Measurements from ENCODE around the gene SLC3A2.

DNA sequence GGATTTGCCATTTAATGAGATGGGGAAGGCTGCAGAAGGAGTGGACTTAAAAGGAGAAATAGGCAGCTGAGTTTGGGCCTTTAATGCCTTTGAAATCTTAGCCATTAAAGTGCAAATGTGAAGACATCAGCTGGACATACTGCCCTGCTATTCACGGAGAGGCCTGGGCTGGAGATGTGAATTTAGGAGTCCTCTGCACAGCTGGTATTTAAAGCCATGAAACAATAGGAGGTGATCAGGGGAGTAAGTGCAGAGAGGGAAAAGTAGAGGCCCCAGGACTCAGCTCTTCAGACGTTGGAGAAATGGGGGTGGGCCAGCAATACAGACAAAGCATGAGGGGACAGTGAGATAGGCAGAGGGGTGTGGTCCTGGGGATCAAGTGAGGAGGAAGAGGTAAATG, 16.6 kb downstream of the SLC3A2 start:
- TF ChIP-seq EZH2 (IDR thresholded peaks at IDR 0.05; ENCODE audit: borderline replicate concordance, low read depth, low read length, severe bottlenecking) (no peak), GATA2 (IDR thresholded peaks at IDR 0.05; ENCODE audit: insufficient read depth, insufficient read length, low read depth, low read length) (no peak), POLR2A (IDR thresholded peaks at IDR 0.05; ENCODE audit: low read depth, low read length) (no peak), POLR2AphosphoS5 (IDR thresholded peaks at IDR 0.05; ENCODE audit: insufficient read depth, low read depth, low read length) (no peak)
- TF ChIP-seq, protein P1, sequence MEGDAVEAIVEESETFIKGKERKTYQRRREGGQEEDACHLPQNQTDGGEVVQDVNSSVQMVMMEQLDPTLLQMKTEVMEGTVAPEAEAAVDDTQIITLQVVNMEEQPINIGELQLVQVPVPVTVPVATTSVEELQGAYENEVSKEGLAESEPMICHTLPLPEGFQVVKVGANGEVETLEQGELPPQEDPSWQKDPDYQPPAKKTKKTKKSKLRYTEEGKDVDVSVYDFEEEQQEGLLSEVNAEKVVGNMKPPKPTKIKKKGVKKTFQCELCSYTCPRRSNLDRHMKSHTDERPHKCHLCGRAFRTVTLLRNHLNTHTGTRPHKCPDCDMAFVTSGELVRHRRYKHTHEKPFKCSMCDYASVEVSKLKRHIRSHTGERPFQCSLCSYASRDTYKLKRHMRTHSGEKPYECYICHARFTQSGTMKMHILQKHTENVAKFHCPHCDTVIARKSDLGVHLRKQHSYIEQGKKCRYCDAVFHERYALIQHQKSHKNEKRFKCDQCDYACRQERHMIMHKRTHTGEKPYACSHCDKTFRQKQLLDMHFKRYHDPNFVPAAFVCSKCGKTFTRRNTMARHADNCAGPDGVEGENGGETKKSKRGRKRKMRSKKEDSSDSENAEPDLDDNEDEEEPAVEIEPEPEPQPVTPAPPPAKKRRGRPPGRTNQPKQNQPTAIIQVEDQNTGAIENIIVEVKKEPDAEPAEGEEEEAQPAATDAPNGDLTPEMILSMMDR (IDR thresholded peaks at IDR 0.05; ENCODE audit: extremely low read depth in 1 of 2, insufficient read depth in 1 of 2, low read depth in 1 of 2, low read length in 2 of 2), result no peak
- TF ChIP-seq, protein P2, sequence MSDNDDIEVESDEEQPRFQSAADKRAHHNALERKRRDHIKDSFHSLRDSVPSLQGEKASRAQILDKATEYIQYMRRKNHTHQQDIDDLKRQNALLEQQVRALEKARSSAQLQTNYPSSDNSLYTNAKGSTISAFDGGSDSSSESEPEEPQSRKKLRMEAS (IDR thresholded peaks at IDR 0.05; ENCODE audit: insufficient read depth, insufficient read length), result no peak

All from endothelial cell of umbilical vein (primary cell).